Measurements from ENCODE around the gene RARRES1.
A peak's percentile ranks its signal among the peaks of the same experiment; 100 is the strongest.
"Not testable (repeated sequence)": the region's sequence is repeated elsewhere in the genome, so short reads cannot be mapped to it uniquely, and the experiment has no call there.

RARRES1 gene

GRCh38 chr3:158731486-158731885, 771 bp downstream of the RARRES1 start:
- DNase-seq: no peak

- DNase-seq: no peak
These were observed 3.4 kb downstream of the RARRES1 start for GRCh38 chr3:158728851-158729250.

GRCh38 chr3:158728061-158728377, 4.2 kb downstream of the RARRES1 start:
- DNase-seq: no peak

- DNase-seq: peak; percentile 65
These were observed 4.8 kb downstream of the RARRES1 start for GRCh38 chr3:158727206-158728060.

- DNase-seq: no peak
These were observed 6.8 kb downstream of the RARRES1 start for GRCh38 chr3:158725348-158726011.

- no peak for DNase-seq
These were observed 8.3 kb downstream of the RARRES1 start for GRCh38 chr3:158723991-158724390.

GRCh38 chr3:158722108-158722507, 10.1 kb downstream of the RARRES1 start:
- no peak for DNase-seq

- DNase-seq: no peak
These were observed 13.6 kb downstream of the RARRES1 start for GRCh38 chr3:158718490-158719170.

- DNase-seq: no peak
These were observed 14.7 kb downstream of the RARRES1 start for GRCh38 chr3:158717576-158717975.

- no peak for DNase-seq
These were observed 19.2 kb downstream of the RARRES1 start for GRCh38 chr3:158713094-158713499.

- DNase-seq: no peak
These were observed 19.8 kb downstream of the RARRES1 start for GRCh38 chr3:158712443-158712842.

- DNase-seq: no peak
These were observed 20.4 kb downstream of the RARRES1 start for GRCh38 chr3:158711886-158712285.

- DNase-seq: no peak
These were observed 21.7 kb downstream of the RARRES1 start for GRCh38 chr3:158710601-158711000.

GRCh38 chr3:158709666-158710083, 22.6 kb downstream of the RARRES1 start:
- no peak for DNase-seq

- no peak for DNase-seq
These were observed 28.7 kb downstream of the RARRES1 start for GRCh38 chr3:158703566-158703965.

GRCh38 chr3:158702815-158703481, 29.3 kb downstream of the RARRES1 start:
- DNase-seq: no peak

- no peak for DNase-seq
These were observed 30.7 kb downstream of the RARRES1 start for GRCh38 chr3:158701420-158702065.

GRCh38 chr3:158700559-158700958, 31.7 kb downstream of the RARRES1 start:
- DNase-seq: no peak

- no peak for DNase-seq
These were observed 35.6 kb downstream of the RARRES1 start for GRCh38 chr3:158696618-158697017.

- DNase-seq: not testable (repeated sequence)
These were observed 38.3 kb downstream of the RARRES1 start for GRCh38 chr3:158693866-158694456.

- no peak for DNase-seq
These were observed 47.1 kb downstream of the RARRES1 start for GRCh38 chr3:158685159-158685558.

- DNase-seq: no peak
These were observed 48.9 kb downstream of the RARRES1 start for GRCh38 chr3:158683230-158683962.

Data from NCI-H1694 (cell line).